ENCODE results near the gene ZFYVE26. TPM values are rescaled to one million over a fixed set of nuclear protein-coding genes. Genes with fewer than 3 reads are reported as not detected.

The ZFYVE26 gene
- total RNA-seq, 1 donor from 2014 or later, result 13.5 TPM

GRCh38 chr14:67785270-67786109 is 30.9 kb downstream of the ZFYVE26 start:
- no peak for DNase-seq
- Mint-ChIP-seq H3K27me3 (no peaks in the 10 kb centered on the region), H3K9me3 (no peaks in the 10 kb centered on the region), H3K4me1 (no peaks in the 10 kb centered on the region), H3K27ac (no peak overlapping the region), H3K4me3 (no peak overlapping the region), H3K36me3 (ENCODE audit: low read depth) (peaks cover 62% of the 10 kb centered on the region)
- intact Hi-C loops (cut with micrococcal nuclease), result no loop called here

- H3K36me3 Mint-ChIP-seq (ENCODE audit: low read depth), result peaks cover 64% of the 10 kb centered on the region
- no peaks in the 10 kb centered on the region for H3K9me3 Mint-ChIP-seq
- H3K4me1 Mint-ChIP-seq, result no peaks in the 10 kb centered on the region
- H3K27ac Mint-ChIP-seq, result no peak overlapping the region
- H3K27me3 Mint-ChIP-seq, result no peaks in the 10 kb centered on the region
- no peak overlapping the region for H3K4me3 Mint-ChIP-seq
- DNase-seq, result no peak
- intact Hi-C loops (cut with micrococcal nuclease), result no loop called here
Observed at GRCh38 chr14:67784244-67784823, 32.1 kb downstream of the ZFYVE26 start.

GRCh38 chr14:67782090-67782489 is 34.3 kb downstream of the ZFYVE26 start:
- no peak overlapping the region for H3K27ac Mint-ChIP-seq
- H3K27me3 Mint-ChIP-seq, result no peaks in the 10 kb centered on the region
- no peaks in the 10 kb centered on the region for H3K9me3 Mint-ChIP-seq
- peaks cover 57% of the 10 kb centered on the region for H3K36me3 Mint-ChIP-seq (ENCODE audit: low read depth)
- DNase-seq, result no peak
- H3K4me3 Mint-ChIP-seq, result no peak overlapping the region
- intact Hi-C loops (cut with micrococcal nuclease), result no loop called here
- no peaks in the 10 kb centered on the region for H3K4me1 Mint-ChIP-seq

GRCh38 chr14:67778792-67779191 is 37.6 kb downstream of the ZFYVE26 start:
- no peak for DNase-seq
- H3K27me3 Mint-ChIP-seq, result no peaks in the 10 kb centered on the region
- intact Hi-C loops (cut with micrococcal nuclease), result no loop called here
- no peaks in the 10 kb centered on the region for H3K9me3 Mint-ChIP-seq
- no peaks in the 10 kb centered on the region for H3K4me1 Mint-ChIP-seq
- no peak overlapping the region for H3K27ac Mint-ChIP-seq
- H3K36me3 Mint-ChIP-seq (ENCODE audit: low read depth), result peaks cover 59% of the 10 kb centered on the region
- no peak overlapping the region for H3K4me3 Mint-ChIP-seq

- no peaks in the 10 kb centered on the region for H3K9me3 Mint-ChIP-seq
- H3K27me3 Mint-ChIP-seq, result no peaks in the 10 kb centered on the region
- H3K27ac Mint-ChIP-seq, result no peak overlapping the region
- no peak overlapping the region for H3K4me3 Mint-ChIP-seq
- DNase-seq, result no peak
- intact Hi-C loops (cut with micrococcal nuclease), result no loop called here
- H3K36me3 Mint-ChIP-seq (ENCODE audit: low read depth), result peaks cover 56% of the 10 kb centered on the region
- no peaks in the 10 kb centered on the region for H3K4me1 Mint-ChIP-seq
Observed at GRCh38 chr14:67776653-67777322, 39.6 kb downstream of the ZFYVE26 start.

- Mint-ChIP-seq H3K9me3 (no peaks in the 10 kb centered on the region), H3K4me1 (no peaks in the 10 kb centered on the region)
- intact Hi-C loops (cut with micrococcal nuclease), result no loop called here
Observed at GRCh38 chr14:67773844-67774377, 42.5 kb downstream of the ZFYVE26 start.

GRCh38 chr14:67768219-67768618 is 48.2 kb downstream of the ZFYVE26 start:
- intact Hi-C loops (cut with micrococcal nuclease), result no loop called here

More at GRCh38 chr14:67773844-67774377, 42.5 kb downstream of the ZFYVE26 start:
- H3K27ac Mint-ChIP-seq, result no peak overlapping the region
- H3K27me3 Mint-ChIP-seq, result no peaks in the 10 kb centered on the region
- H3K4me3 Mint-ChIP-seq, result no peak overlapping the region
- H3K36me3 Mint-ChIP-seq (ENCODE audit: low read depth), result peaks cover 58% of the 10 kb centered on the region
- DNase-seq, result no peak

GRCh38 chr14:67766035-67766680 is 50.2 kb downstream of the ZFYVE26 start:
- H3K36me3 Mint-ChIP-seq (ENCODE audit: low read depth), result peaks cover 40% of the 10 kb centered on the region
- H3K4me3 Mint-ChIP-seq, result no peak overlapping the region
- intact Hi-C loops (cut with micrococcal nuclease), result no loop called here
- no peaks in the 10 kb centered on the region for H3K4me1 Mint-ChIP-seq
- DNase-seq, result no peak
- no peaks in the 10 kb centered on the region for H3K27me3 Mint-ChIP-seq
- no peaks in the 10 kb centered on the region for H3K9me3 Mint-ChIP-seq
- no peak overlapping the region for H3K27ac Mint-ChIP-seq

More at GRCh38 chr14:67768219-67768618, 48.2 kb downstream of the ZFYVE26 start:
- Mint-ChIP-seq H3K27me3 (no peaks in the 10 kb centered on the region), H3K4me3 (no peak overlapping the region), H3K4me1 (no peaks in the 10 kb centered on the region), H3K9me3 (no peaks in the 10 kb centered on the region), H3K36me3 (ENCODE audit: low read depth) (peaks cover 50% of the 10 kb centered on the region), H3K27ac (no peak overlapping the region)
- DNase-seq, result no peak

GRCh38 chr14:67765192-67765834 is 51.1 kb downstream of the ZFYVE26 start:
- no peaks in the 10 kb centered on the region for H3K9me3 Mint-ChIP-seq
- no peak overlapping the region for H3K27ac Mint-ChIP-seq
- no peaks in the 10 kb centered on the region for H3K27me3 Mint-ChIP-seq
- DNase-seq, result no peak
- H3K4me1 Mint-ChIP-seq, result no peaks in the 10 kb centered on the region
- peaks cover 45% of the 10 kb centered on the region for H3K36me3 Mint-ChIP-seq (ENCODE audit: low read depth)
- intact Hi-C loops (cut with micrococcal nuclease), result no loop called here
- no peak overlapping the region for H3K4me3 Mint-ChIP-seq

- Mint-ChIP-seq H3K9me3 (no peaks in the 10 kb centered on the region), H3K36me3 (ENCODE audit: low read depth) (peaks cover 44% of the 10 kb centered on the region), H3K27ac (no peak overlapping the region), H3K4me1 (no peaks in the 10 kb centered on the region), H3K27me3 (no peaks in the 10 kb centered on the region), H3K4me3 (no peak overlapping the region)
- intact Hi-C loops (cut with micrococcal nuclease), result no loop called here
- DNase-seq, result no peak
Observed at GRCh38 chr14:67764496-67764895, 51.9 kb downstream of the ZFYVE26 start.

GRCh38 chr14:67763158-67763822 is 53.1 kb downstream of the ZFYVE26 start:
- H3K4me3 Mint-ChIP-seq, result no peak overlapping the region
- H3K27ac Mint-ChIP-seq, result no peak overlapping the region
- H3K4me1 Mint-ChIP-seq, result no peaks in the 10 kb centered on the region
- H3K36me3 Mint-ChIP-seq (ENCODE audit: low read depth), result peaks cover 36% of the 10 kb centered on the region
- no peaks in the 10 kb centered on the region for H3K9me3 Mint-ChIP-seq
- intact Hi-C loops (cut with micrococcal nuclease), result no loop called here
- DNase-seq, result no peak
- no peaks in the 10 kb centered on the region for H3K27me3 Mint-ChIP-seq

- peaks cover 30% of the 10 kb centered on the region for H3K36me3 Mint-ChIP-seq (ENCODE audit: low read depth)
Observed at GRCh38 chr14:67762051-67762450, 54.3 kb downstream of the ZFYVE26 start.

GRCh38 chr14:67759916-67760315 is 56.5 kb downstream of the ZFYVE26 start:
- Mint-ChIP-seq H3K36me3 (ENCODE audit: low read depth) (peaks cover 29% of the 10 kb centered on the region), H3K4me3 (no peak overlapping the region), H3K4me1 (no peaks in the 10 kb centered on the region), H3K9me3 (no peaks in the 10 kb centered on the region), H3K27ac (no peak overlapping the region), H3K27me3 (no peaks in the 10 kb centered on the region)
- DNase-seq, result no peak
- intact Hi-C loops (cut with micrococcal nuclease), result no loop called here

More at GRCh38 chr14:67762051-67762450, 54.3 kb downstream of the ZFYVE26 start:
- Mint-ChIP-seq H3K27ac (no peak overlapping the region), H3K9me3 (no peaks in the 10 kb centered on the region), H3K27me3 (no peaks in the 10 kb centered on the region), H3K4me3 (no peak overlapping the region), H3K4me1 (no peaks in the 10 kb centered on the region)
- intact Hi-C loops (cut with micrococcal nuclease), result no loop called here
- DNase-seq, result no peak

Data from activated CD4-positive, alpha-beta T cell treated with anti-CD3 and anti-CD28 coated beads, Interleukin-2, amount 10 ng/mL, durations not matched to agents 24 days and 14 days (primary cell).